ENCODE measurements around the gene HRH2.

The HRH2 gene

DNA sequence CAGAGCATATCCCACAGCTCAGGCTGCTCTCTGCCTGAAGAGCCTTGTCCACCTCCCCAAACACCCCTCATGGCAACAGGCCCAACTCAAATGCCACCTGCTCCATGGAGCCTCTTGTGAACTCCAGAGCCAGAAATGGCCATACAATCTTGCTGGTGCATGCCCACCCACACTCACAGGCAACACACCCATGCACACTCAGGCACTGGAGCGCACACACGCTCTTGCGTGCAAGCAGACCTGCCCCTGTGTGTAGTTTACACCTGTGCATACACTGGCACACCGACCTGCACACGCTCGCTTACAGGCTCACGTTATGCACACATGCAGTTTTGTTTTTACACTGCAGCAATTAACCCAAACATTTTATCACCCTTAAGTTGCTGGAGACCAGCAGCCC lies 40.0 kb downstream of the HRH2 start:
- WGBS (ENCODE audit: insufficient coverage), result 98% methylated on average over 7 of the region's 7 CpGs
- H3K4me1 ChIP-seq (ENCODE audit: control extremely low read depth in 1 of 4, control insufficient read depth in 4 of 4, insufficient read depth in 4 of 4, low read length in 3 of 4), result peaks cover 0 to 41% (median 37%) of the 10 kb centered on the region in 4 experiments
- peaks cover 0 to 50% (median 0%) of the 10 kb centered on the region in 4 experiments for H3K36me3 ChIP-seq (ENCODE audit: control insufficient read depth in 4 of 4, insufficient read depth in 4 of 4, low read length in 3 of 4)
- no peaks in the 10 kb centered on the region for H3K27me3 ChIP-seq (replicated peaks in 2 of 5; ENCODE audit: control insufficient read depth in 4 of 5, insufficient read depth in 5 of 5, low read length in 4 of 5)
- CTCF ChIA-PET, result interaction anchor here (1.1 to 5.5 kb wide), 8 partner anchors 9 to 163 kb away, joined by 3 to 36 read pairs (median 4); no protein-coding TSS in a partner anchor
- H3K9me3 ChIP-seq (ENCODE audit: control extremely low read depth in 1 of 5, control insufficient read depth in 4 of 5, insufficient read depth in 2 of 5, low read depth in 1 of 5, low read length in 4 of 5), result no peaks in the 10 kb centered on the region
- no peak overlapping the region for H3K4me3 ChIP-seq (ENCODE audit: control insufficient read depth in 1 of 7, extremely low read depth in 1 of 7, insufficient read depth in 4 of 7, low read depth in 2 of 7, low read length in 6 of 7)
- DNase-seq, result no peak
- POLR2A ChIA-PET, result no interaction called here
- H3K27ac ChIP-seq (ENCODE audit: insufficient read depth in 1 of 2, low read depth in 1 of 2, low read length in 2 of 2, poor library complexity in 1 of 2, severe bottlenecking in 2 of 2), result no peak overlapping the region

DNA sequence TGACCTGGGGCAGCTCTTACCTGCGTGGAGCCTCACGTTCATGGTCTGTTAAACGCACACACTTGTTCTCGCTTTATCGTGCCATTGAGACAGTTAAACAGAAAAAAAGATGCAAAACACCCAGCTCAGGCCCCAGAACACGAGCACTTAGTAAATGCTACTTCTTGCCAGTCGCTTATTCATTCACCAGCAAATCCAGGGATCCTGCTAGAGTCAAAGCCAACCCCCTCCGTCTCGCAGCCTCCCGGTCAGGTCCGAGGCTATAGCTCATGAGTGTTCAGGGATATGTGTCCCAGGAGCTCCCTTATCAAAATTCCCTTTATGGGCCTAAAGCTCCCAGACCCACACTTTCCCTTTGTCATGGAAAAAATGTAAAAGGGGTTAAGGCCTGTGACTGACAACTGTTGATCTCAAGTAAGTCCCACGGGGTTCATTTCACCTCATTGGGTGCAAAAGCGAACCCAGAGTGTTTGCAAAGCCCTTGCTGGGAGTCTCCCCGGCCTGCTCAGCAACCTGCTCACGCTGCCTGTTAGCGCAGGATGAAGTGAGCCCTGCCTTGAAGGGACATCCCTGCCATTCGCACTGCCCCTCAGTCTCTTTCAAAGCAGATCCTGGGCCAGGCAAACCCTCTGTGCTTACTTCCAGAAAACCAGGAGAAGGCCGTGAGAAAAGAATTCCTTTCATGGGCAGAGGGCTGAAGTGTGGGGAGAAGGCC lies 40.7 kb downstream of the HRH2 start:
- POLR2A ChIA-PET, result no interaction called here
- no peaks in the 10 kb centered on the region for H3K27me3 ChIP-seq (replicated peaks in 2 of 5; ENCODE audit: control insufficient read depth in 4 of 5, insufficient read depth in 5 of 5, low read length in 4 of 5)
- WGBS (ENCODE audit: insufficient coverage), result 97% methylated on average over 14 of the region's 18 CpGs
- CTCF ChIA-PET, result interaction anchor here (1.5 to 5.5 kb wide), 3 partner anchors 12 to 163 kb away, joined by 3 to 36 read pairs (median 13); no protein-coding TSS in a partner anchor
- H3K4me3 ChIP-seq (ENCODE audit: control insufficient read depth in 1 of 7, extremely low read depth in 1 of 7, insufficient read depth in 4 of 7, low read depth in 2 of 7, low read length in 6 of 7), result no peak overlapping the region
- H3K9me3 ChIP-seq (ENCODE audit: control extremely low read depth in 1 of 5, control insufficient read depth in 4 of 5, insufficient read depth in 2 of 5, low read depth in 1 of 5, low read length in 4 of 5), result no peaks in the 10 kb centered on the region
- H3K27ac ChIP-seq (ENCODE audit: insufficient read depth in 1 of 2, low read depth in 1 of 2, low read length in 2 of 2, poor library complexity in 1 of 2, severe bottlenecking in 2 of 2), result no peak overlapping the region
- H3K36me3 ChIP-seq (ENCODE audit: control insufficient read depth in 4 of 4, insufficient read depth in 4 of 4, low read length in 3 of 4), result peaks cover 0 to 46% (median 0%) of the 10 kb centered on the region in 4 experiments
- DNase-seq, result no peak
- peaks cover 0 to 34% (median 32%) of the 10 kb centered on the region in 4 experiments for H3K4me1 ChIP-seq (ENCODE audit: control extremely low read depth in 1 of 4, control insufficient read depth in 4 of 4, insufficient read depth in 4 of 4, low read length in 3 of 4)

DNA sequence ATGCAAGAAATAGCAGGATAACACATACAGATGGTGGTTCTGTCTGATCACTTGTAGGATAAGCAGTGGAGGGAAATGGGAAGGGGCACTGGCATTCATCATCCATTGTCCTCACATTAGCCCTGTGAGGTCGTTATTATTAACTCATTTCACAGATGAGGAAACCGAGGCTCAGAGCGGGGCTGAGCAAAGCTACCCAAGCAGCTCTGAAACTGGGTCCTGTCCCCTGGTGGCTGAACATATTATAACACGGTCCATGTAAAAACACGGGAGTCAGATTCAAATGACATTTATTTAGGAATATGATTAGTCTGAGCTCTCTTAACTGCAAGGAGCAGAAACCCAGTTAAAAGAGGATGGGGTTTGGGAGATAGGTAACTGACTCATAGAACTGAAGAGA lies 43.1 kb downstream of the HRH2 start:
- H3K4me1 ChIP-seq (ENCODE audit: control extremely low read depth in 1 of 4, control insufficient read depth in 4 of 4, insufficient read depth in 4 of 4, low read length in 3 of 4), result peaks cover 0 to 10% (median 10%) of the 10 kb centered on the region in 4 experiments
- H3K27ac ChIP-seq (ENCODE audit: insufficient read depth in 1 of 2, low read depth in 1 of 2, low read length in 2 of 2, poor library complexity in 1 of 2, severe bottlenecking in 2 of 2), result no peak overlapping the region
- no peak overlapping the region for H3K4me3 ChIP-seq (ENCODE audit: control insufficient read depth in 1 of 7, extremely low read depth in 1 of 7, insufficient read depth in 4 of 7, low read depth in 2 of 7, low read length in 6 of 7)
- H3K36me3 ChIP-seq (ENCODE audit: control insufficient read depth in 4 of 4, insufficient read depth in 4 of 4, low read length in 3 of 4), result peaks cover 0 to 39% (median 0%) of the 10 kb centered on the region in 4 experiments
- POLR2A ChIA-PET, result no interaction called here
- CTCF ChIA-PET, result interaction anchor here (0.8 to 2.1 kb wide), 12 partner anchors 10 to 170 kb away, joined by 3 to 20 read pairs (median 4); no protein-coding TSS in a partner anchor
- DNase-seq, result no peak
- 93% methylated on average over 4 of the region's 5 CpGs for WGBS (ENCODE audit: insufficient coverage)
- no peaks in the 10 kb centered on the region for H3K9me3 ChIP-seq (ENCODE audit: control extremely low read depth in 1 of 5, control insufficient read depth in 4 of 5, insufficient read depth in 2 of 5, low read depth in 1 of 5, low read length in 4 of 5)
- H3K27me3 ChIP-seq (replicated peaks in 2 of 5; ENCODE audit: control insufficient read depth in 4 of 5, insufficient read depth in 5 of 5, low read length in 4 of 5), result no peaks in the 10 kb centered on the region

DNA sequence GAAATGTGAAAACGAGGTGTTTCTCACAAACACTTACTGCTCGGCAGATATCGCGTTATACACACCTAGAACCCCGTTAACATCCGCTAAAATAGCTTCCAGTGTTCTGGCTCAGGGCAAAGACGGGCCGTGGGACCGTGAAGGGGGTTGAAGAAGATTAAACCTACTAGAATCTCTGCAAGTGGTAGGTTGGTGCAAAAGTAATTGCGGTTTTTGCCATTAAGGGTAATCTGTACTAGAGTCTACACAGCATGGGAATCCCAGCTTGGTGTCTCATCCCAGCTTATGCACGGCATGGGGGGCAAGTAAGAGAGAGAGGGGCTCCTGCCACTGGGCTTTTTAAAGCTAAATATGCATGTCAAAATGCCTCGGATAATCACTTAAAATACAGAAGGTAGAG lies 43.9 kb downstream of the HRH2 start:
- ChIA-PET POLR2A (no interaction called here), CTCF (interaction anchor here (1.0 to 2.1 kb wide), 9 partner anchors 12 to 167 kb away, joined by 3 to 20 read pairs (median 4); no protein-coding TSS in a partner anchor)
- no peaks in the 10 kb centered on the region for H3K27me3 ChIP-seq (replicated peaks in 2 of 5; ENCODE audit: control insufficient read depth in 4 of 5, insufficient read depth in 5 of 5, low read length in 4 of 5)
- no peak overlapping the region for H3K27ac ChIP-seq (ENCODE audit: insufficient read depth in 1 of 2, low read depth in 1 of 2, low read length in 2 of 2, poor library complexity in 1 of 2, severe bottlenecking in 2 of 2)
- WGBS (ENCODE audit: insufficient coverage), result 99% methylated on average over 9 of the region's 12 CpGs
- H3K4me3 ChIP-seq (ENCODE audit: control insufficient read depth in 1 of 7, extremely low read depth in 1 of 7, insufficient read depth in 4 of 7, low read depth in 2 of 7, low read length in 6 of 7), result no peak overlapping the region
- peaks cover 0 to 44% (median 0%) of the 10 kb centered on the region in 4 experiments for H3K36me3 ChIP-seq (ENCODE audit: control insufficient read depth in 4 of 4, insufficient read depth in 4 of 4, low read length in 3 of 4)
- H3K9me3 ChIP-seq (ENCODE audit: control extremely low read depth in 1 of 5, control insufficient read depth in 4 of 5, insufficient read depth in 2 of 5, low read depth in 1 of 5, low read length in 4 of 5), result no peaks in the 10 kb centered on the region
- peaks cover 0 to 2% (median 2%) of the 10 kb centered on the region in 4 experiments for H3K4me1 ChIP-seq (ENCODE audit: control extremely low read depth in 1 of 4, control insufficient read depth in 4 of 4, insufficient read depth in 4 of 4, low read length in 3 of 4)
- DNase-seq, result no peak

DNA sequence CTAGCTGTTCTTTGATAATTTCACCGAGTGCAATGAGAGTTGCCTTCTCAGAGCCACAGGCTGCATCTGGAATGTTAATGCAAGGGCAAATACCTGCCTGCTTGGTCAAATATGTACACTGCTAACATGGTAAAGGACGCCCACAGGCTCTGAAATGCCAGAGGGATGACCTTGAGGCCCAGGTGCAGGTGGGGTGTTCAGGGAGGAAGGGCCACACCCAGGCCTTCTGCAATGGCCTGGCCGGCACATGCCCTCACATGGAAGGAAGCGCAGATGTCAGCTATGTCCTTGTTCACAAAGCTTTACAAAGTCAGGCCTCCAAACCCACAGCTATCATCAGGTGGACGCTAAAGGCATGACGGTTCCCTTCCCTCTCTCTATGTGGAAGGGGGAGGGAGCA lies 48.6 kb downstream of the HRH2 start:
- ChIA-PET POLR2A (no interaction called here), CTCF (interaction anchor here (0.9 to 1.4 kb wide), 5 partner anchors 9 to 180 kb away, joined by 3 to 4 read pairs (median 4); no protein-coding TSS in a partner anchor)
- no peak overlapping the region for H3K27ac ChIP-seq (ENCODE audit: insufficient read depth in 1 of 2, low read depth in 1 of 2, low read length in 2 of 2, poor library complexity in 1 of 2, severe bottlenecking in 2 of 2)
- WGBS (ENCODE audit: insufficient coverage), result 95% methylated on average over 6 of the region's 6 CpGs
- H3K27me3 ChIP-seq (replicated peaks in 2 of 5; ENCODE audit: control insufficient read depth in 4 of 5, insufficient read depth in 5 of 5, low read length in 4 of 5), result no peaks in the 10 kb centered on the region
- H3K9me3 ChIP-seq (ENCODE audit: control extremely low read depth in 1 of 5, control insufficient read depth in 4 of 5, insufficient read depth in 2 of 5, low read depth in 1 of 5, low read length in 4 of 5), result no peaks in the 10 kb centered on the region
- no peak overlapping the region for H3K4me3 ChIP-seq (ENCODE audit: control insufficient read depth in 1 of 7, extremely low read depth in 1 of 7, insufficient read depth in 4 of 7, low read depth in 2 of 7, low read length in 6 of 7)
- H3K36me3 ChIP-seq (ENCODE audit: control insufficient read depth in 4 of 4, insufficient read depth in 4 of 4, low read length in 3 of 4), result peaks cover 0 to 38% (median 0%) of the 10 kb centered on the region in 4 experiments
- no peaks in the 10 kb centered on the region for H3K4me1 ChIP-seq (ENCODE audit: control extremely low read depth in 1 of 4, control insufficient read depth in 4 of 4, insufficient read depth in 4 of 4, low read length in 3 of 4)
- DNase-seq, result no peak

DNA sequence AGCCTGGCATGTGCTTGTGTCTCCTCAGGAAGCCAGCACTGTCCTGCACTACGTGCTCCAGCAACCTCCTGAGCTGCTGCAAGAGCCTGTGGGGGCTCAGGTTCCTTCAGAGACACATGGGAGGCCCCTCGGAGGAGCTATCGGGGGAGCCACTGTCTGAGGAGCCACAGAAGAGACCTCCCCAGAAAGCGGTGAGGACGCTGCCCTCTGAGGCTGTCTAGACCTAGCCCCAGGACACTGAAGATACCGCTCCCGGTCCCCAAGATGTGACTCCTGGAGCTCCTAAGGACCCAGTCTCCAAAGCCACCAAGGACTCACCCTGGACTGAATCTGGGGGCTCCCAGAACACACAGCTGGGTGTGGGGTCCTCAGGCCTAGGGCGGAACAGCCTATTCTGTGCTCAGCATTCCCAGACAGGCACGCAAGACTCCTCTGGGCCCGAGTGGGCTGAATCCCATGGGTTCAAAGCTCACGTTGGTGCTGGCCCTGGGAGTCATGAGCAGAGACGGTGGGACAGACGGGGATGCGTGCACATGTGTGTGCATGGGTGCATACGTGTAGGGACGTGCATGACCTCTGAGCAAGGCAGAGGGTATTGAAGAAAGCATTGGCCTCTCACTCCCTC lies 50.0 kb downstream of the HRH2 start:
- peaks cover 0 to 33% (median 0%) of the 10 kb centered on the region in 4 experiments for H3K36me3 ChIP-seq (ENCODE audit: control insufficient read depth in 4 of 4, insufficient read depth in 4 of 4, low read length in 3 of 4)
- POLR2A ChIA-PET, result no interaction called here
- no peak overlapping the region for H3K27ac ChIP-seq (ENCODE audit: insufficient read depth in 1 of 2, low read depth in 1 of 2, low read length in 2 of 2, poor library complexity in 1 of 2, severe bottlenecking in 2 of 2)
- no peaks in the 10 kb centered on the region for H3K9me3 ChIP-seq (ENCODE audit: control extremely low read depth in 1 of 5, control insufficient read depth in 4 of 5, insufficient read depth in 2 of 5, low read depth in 1 of 5, low read length in 4 of 5)
- no peak for DNase-seq
- H3K4me1 ChIP-seq (ENCODE audit: control extremely low read depth in 1 of 4, control insufficient read depth in 4 of 4, insufficient read depth in 4 of 4, low read length in 3 of 4), result no peaks in the 10 kb centered on the region
- WGBS (ENCODE audit: insufficient coverage), result over 99% methylated on average over 15 of the region's 16 CpGs
- CTCF ChIA-PET, result interaction anchor here (1.4 to 1.6 kb wide), 2 partner anchors 10 to 11 kb away, joined by 4 read pairs; no protein-coding TSS in a partner anchor
- H3K4me3 ChIP-seq (ENCODE audit: control insufficient read depth in 1 of 7, extremely low read depth in 1 of 7, insufficient read depth in 4 of 7, low read depth in 2 of 7, low read length in 6 of 7), result no peak overlapping the region
- H3K27me3 ChIP-seq (replicated peaks in 2 of 5; ENCODE audit: control insufficient read depth in 4 of 5, insufficient read depth in 5 of 5, low read length in 4 of 5), result no peaks in the 10 kb centered on the region

All from common myeloid progenitor, CD34-positive (primary cell).